Heart left ventricle (tissue), 16 donors: Measurements from ENCODE around the gene CYTH4. TPM values are rescaled to one million over a fixed set of nuclear protein-coding genes. Genes with fewer than 3 reads are reported as not detected.
A peak's percentile ranks its signal among the peaks of the same experiment; 100 is the strongest.

Source experiments
- ATAC-seq, 4 donors: fragments of 200-7000 bp; cut with Tn5 transposase; one replicate each; pipeline ENCODE4 v1.9.1; 2020 to 2022; ENCODE audit warnings: moderate library complexity in 4 of 4, mild to moderate bottlenecking in 3 of 4, moderate number of reproducible peaks in 1 of 4
- DNase-seq, 5 donors: peaks; one replicate each; pipeline ENCODE4 v3.0.0-alpha.2; 2020
- H3K27ac ChIP-seq, 12 donors: fragments of 200-600 bp; sonication (generic) in 4 of 12; one replicate each; pipeline versions ENCODE4 v1.5.0 to v1.8.0; 2016 to 2022; ENCODE audit warnings: mild to moderate bottlenecking in 2 of 12
- H3K27me3 ChIP-seq, 9 donors: fragments of 200-600 bp; sonication (generic) in 2 of 9; one replicate each; pipeline versions ENCODE4 v1.5.1 to v1.8.0; 2016 to 2022; ENCODE audit warnings: mild to moderate bottlenecking in 3 of 9
- H3K36me3 ChIP-seq, 9 donors: fragments of 200-600 bp; sonication (generic) in 2 of 9; one replicate each; pipeline versions ENCODE4 v1.5.0 to v1.8.0; 2018 to 2022; ENCODE audit warnings: mild to moderate bottlenecking in 2 of 9
- H3K4me1 ChIP-seq, 12 donors: fragments of 200-600 bp; sonication (generic) in 4 of 12; one replicate each; pipeline versions ENCODE4 v1.5.0 to v1.8.0; 2016 to 2022; ENCODE audit warnings: mild to moderate bottlenecking in 3 of 12
- H3K4me3 ChIP-seq, 12 donors: fragments of 200-600 bp; sonication (generic) in 4 of 12; one replicate each; pipeline versions ENCODE4 v1.5.0 to v1.8.0; 2017 to 2022; ENCODE audit warnings: mild to moderate bottlenecking in 9 of 12, moderate library complexity in 4 of 12
- H3K9me3 ChIP-seq, 12 donors: fragments of 200-600 bp; sonication (generic) in 4 of 12; one replicate each; pipeline versions ENCODE4 v1.5.0 to v1.8.0; 2016 to 2022; ENCODE audit warnings: mild to moderate bottlenecking in 1 of 12
- CTCF ChIP-seq, 12 donors: fragments of 200-600 bp; sonication (generic) in 4 of 12; IDR thresholded peaks; one replicate each; pipeline versions ENCODE4 v1.5.0 to v1.8.0; 2018 to 2022; ENCODE audit warnings: antibody characterized with exemption in 12 of 12, mild to moderate bottlenecking in 5 of 12
- POLR2A ChIP-seq, 2 donors: fragments of 450-650 bp; IDR thresholded peaks; one replicate each; pipeline ENCODE4 v1.6.1; 2017; ENCODE audit warnings: antibody characterized with exemption in 2 of 2, mild to moderate bottlenecking in 2 of 2, moderate library complexity in 2 of 2
- WGBS, 4 donors: extraction: QIAGEN DNeasy Blood & Tissue Kit in 2 of 4; methylation state at CpG; one replicate each; pipeline versions ENCODE4 v1.1.5 to v1.1.7; 2013 to 2018; 5-methylcytosine and 5-hydroxymethylcytosine counted together
- intact Hi-C, 10 donors: fragments of 100-400 bp; cut with DNase I; formaldehyde crosslinking; loops; one replicate each; pipeline versions ENCODE4 v1.11.1 to v1.14.2; 2022
- polyA plus RNA-seq, 2 donors: library from polyadenylated mRNA; stranded (reverse); fragments of 200-250 nt; gene quantifications; one replicate each; pipeline ENCODE4 v1.2.3, GENCODE V29; 2013
- total RNA-seq, 9 donors: library from RNA; depleted of rRNA in 2 of 9; stranded (reverse); fragments of >200 nt in 2 of 9; fragmentation: NEBNext Ultra II Directional in 3 of 9; extraction: Animal tissue kit (Norgen Biotek cat#: 25700) in 3 of 9; gene quantifications; one replicate each; pipeline versions ENCODE4 v1.1.0 to v1.2.4, GENCODE V29; 2016 to 2023
- donor health status: ischemic (EF 13 %, LVEDD 7.1; RV severe dilation, severe dysfunction).
- donor health status: healthy with polysubstance abuse.
- donor health status: DM: no; HTN: yes; CAD: no.
- donor health status: DM: no; HTN: no; CAD: no.
- donor health status: ischemic (EF 25% LVEDD 6.9; RV normal size, moderate dysfunction).
- donor health status: ischemic (EF 25% LVEDD 5.7; RV mildly dilated, moderate dysfunction).
- donor health status: healthy.
- donor health status: DM: yes; HTN: yes; CAD: no.
- donor health status: ischemic (EF 35%, LVEDD 5.7; RV mildly dilated, moderate dysfunction).
- donor health status: nonischemic (EF 11% LVEDD 7.7; RV severe dilation, severe dysfunction).
- donor health status: DM: yes; HTN: yes; CAD: no.
- donor health status: PGD.
- donor health status: ischemic (EF 29% LVEDD 5.4; RV normal size, mild dysfunction).
- donor health status: nonischemic (EF 23%, LVEDD 6.1; RV moderate dilation, normal function).

The CYTH4 gene
- total and polyA plus RNA-seq, 11 donors = 2.4 to 57.8 (median 4.3) TPM

GRCh38 chr22:37273126-37273845 is 9.0 kb upstream of the CYTH4 start:
- peak overlapping the region in 1 of 12 donors; percentile 93 for H3K27ac ChIP-seq
- H3K9me3 ChIP-seq = no peaks in the 10 kb centered on the region
- DNase-seq = peak in 1 of 5 donors; percentile 4

DNA sequence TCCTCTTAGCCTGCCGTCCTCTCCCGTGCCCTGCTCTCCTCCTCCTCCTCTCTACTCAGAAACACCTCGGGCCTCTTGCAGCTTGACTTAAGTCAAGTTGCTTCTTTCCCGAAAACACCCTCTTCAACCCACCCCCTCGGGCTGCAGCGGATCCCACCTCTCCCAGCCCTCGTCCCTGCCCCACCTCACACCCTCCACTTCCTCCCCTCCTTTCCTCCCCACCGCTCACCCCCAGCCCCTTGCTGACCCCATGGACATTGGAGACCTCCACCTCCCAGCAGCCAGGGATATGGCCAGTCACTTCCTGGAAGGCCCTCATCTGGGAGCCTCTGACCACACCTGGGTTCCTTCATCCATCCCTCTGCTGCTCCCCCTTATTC is 8.5 kb upstream of the CYTH4 start:
- no peak overlapping the region for H3K4me3 ChIP-seq
- peaks cover 0 to 43% (median 0%) of the 10 kb centered on the region in 9 donors for H3K27me3 ChIP-seq
- H3K36me3 ChIP-seq = no peaks in the 10 kb centered on the region
- TF ChIP-seq POLR2A (IDR thresholded peaks at IDR 0.05) (no peak), CTCF (IDR thresholded peaks at IDR 0.05) (no peak)
- no peaks in the 10 kb centered on the region for H3K9me3 ChIP-seq
- ATAC-seq = no peak
- H3K4me1 ChIP-seq = peaks cover 0 to 76% (median 0%) of the 10 kb centered on the region in 12 donors
- H3K27ac ChIP-seq = peak overlapping the region in 1 of 12 donors; percentile 93
- intact Hi-C loops = no loop called here
- WGBS, 4 donors = 71 to 76% (median 72%) methylated on average over 8 of the region's 8 CpGs
- peak in 1 of 5 donors; percentile 15 for DNase-seq

More at GRCh38 chr22:37273126-37273845, 9.0 kb upstream of the CYTH4 start:
- no peak overlapping the region for H3K4me3 ChIP-seq
- peaks cover 0 to 43% (median 0%) of the 10 kb centered on the region in 9 donors for H3K27me3 ChIP-seq
- peaks cover 0 to 78% (median 0%) of the 10 kb centered on the region in 12 donors for H3K4me1 ChIP-seq
- TF ChIP-seq CTCF (IDR thresholded peaks at IDR 0.05) = no peak
- no peak for TF ChIP-seq POLR2A (IDR thresholded peaks at IDR 0.05)
- no peaks in the 10 kb centered on the region for H3K36me3 ChIP-seq
- intact Hi-C loops = no loop called here
- ATAC-seq = no peak
- 59 to 69% (median 63%) methylated on average over 17 of the region's 17 CpGs for WGBS, 4 donors

- TF ChIP-seq CTCF (IDR thresholded peaks at IDR 0.05) (no peak), POLR2A (IDR thresholded peaks at IDR 0.05) (no peak)
- Histone ChIP-seq H3K9me3 (no peaks in the 10 kb centered on the region), H3K4me3 (no peak overlapping the region), H3K27me3 (peaks cover 0 to 46% (median 0%) of the 10 kb centered on the region in 9 donors), H3K27ac (peak overlapping the region in 4 of 12 donors; percentile 24 to 93 (median 41)), H3K4me1 (peaks cover 0 to 76% (median 0%) of the 10 kb centered on the region in 12 donors), H3K36me3 (no peaks in the 10 kb centered on the region)
- 62 to 83% (median 65%) methylated on average over 5 to 12 of the region's 12 CpGs for WGBS, 4 donors
- intact Hi-C loops = no loop called here
- DNase-seq = peak; percentile 49 to 78 (median 70)
- ATAC-seq = peak; percentile 23 to 82 (median 64)
Observed at GRCh38 chr22:37274380-37274862, 7.9 kb upstream of the CYTH4 start.

GRCh38 chr22:37275134-37275533 is 7.2 kb upstream of the CYTH4 start:
- WGBS, 4 donors = 80 to 86% (median 83%) methylated on average over 9 to 11 of the region's 11 CpGs
- TF ChIP-seq CTCF (IDR thresholded peaks at IDR 0.05) (no peak), POLR2A (IDR thresholded peaks at IDR 0.05) (no peak)
- Histone ChIP-seq H3K9me3 (no peaks in the 10 kb centered on the region), H3K27ac (peak overlapping the region in 4 of 12 donors; percentile 24 to 93 (median 41)), H3K4me3 (no peak overlapping the region), H3K36me3 (no peaks in the 10 kb centered on the region), H3K4me1 (peaks cover 0 to 78% (median 0%) of the 10 kb centered on the region in 12 donors), H3K27me3 (peaks cover 0 to 52% (median 0%) of the 10 kb centered on the region in 9 donors)
- DNase-seq = peak in 1 of 5 donors; percentile 38
- intact Hi-C loops = no loop called here
- ATAC-seq = no peak
